Stimulated activated CD8-positive, alpha-beta memory T cell treated with anti-CD3 and anti-CD28 coated beads, Interleukin-2, amount 100 ng/mL, for 48 hours (primary cell): ENCODE data around the gene NASP.
"Not testable (repeated sequence)": the region's sequence is repeated elsewhere in the genome, so short reads cannot be mapped to it uniquely, and the experiment has no call there.

Experiments used
- DNase-seq, 2 donors: peaks; one replicate each; pipeline ENCODE4 v3.0.0-alpha.2; 2020; ENCODE audit warnings: low read depth in 2 of 2

Gene NASP

GRCh38 chr1:45569962-45570581 lies 13.8 kb upstream of the NASP start:
- peak; percentile 27 to 51 for DNase-seq

- no peak for DNase-seq
These were observed 13.2 kb upstream of the NASP start for GRCh38 chr1:45570631-45571030.

GRCh38 chr1:45573231-45573804 lies 10.5 kb upstream of the NASP start:
- DNase-seq = no peak

- no peak for DNase-seq
These were observed 9.7 kb upstream of the NASP start for GRCh38 chr1:45574105-45574626.

GRCh38 chr1:45583264-45583665 lies 576 bp upstream of the NASP start:
- DNase-seq = peak; percentile 84 to 88

- peak; percentile 83 to 85 for DNase-seq
These were observed 689 bp downstream of the NASP start for GRCh38 chr1:45584351-45585109.

- no peak for DNase-seq
These were observed 1.2 kb downstream of the NASP start for GRCh38 chr1:45585110-45585426.

- no peak for DNase-seq
These were observed 1.7 kb downstream of the NASP start for GRCh38 chr1:45585496-45586075.

- DNase-seq = no peak
These were observed 2.9 kb downstream of the NASP start for GRCh38 chr1:45586769-45587168.

GRCh38 chr1:45589861-45590260 lies 6.0 kb downstream of the NASP start:
- no peak for DNase-seq

- no peak for DNase-seq
These were observed 10.6 kb downstream of the NASP start for GRCh38 chr1:45594412-45594811.

- DNase-seq = not testable (repeated sequence)
These were observed 12.9 kb downstream of the NASP start for GRCh38 chr1:45596765-45597164.

- no peak for DNase-seq
These were observed 20.4 kb downstream of the NASP start for GRCh38 chr1:45604239-45604638.

GRCh38 chr1:45607404-45608074 lies 23.7 kb downstream of the NASP start:
- DNase-seq = no peak

- DNase-seq = no peak
These were observed 24.6 kb downstream of the NASP start for GRCh38 chr1:45608175-45609156.

- no peak for DNase-seq
These were observed 26.9 kb downstream of the NASP start for GRCh38 chr1:45610589-45611226.

GRCh38 chr1:45612941-45613579 lies 29.2 kb downstream of the NASP start:
- DNase-seq = no peak

- no peak for DNase-seq
These were observed 32.0 kb downstream of the NASP start for GRCh38 chr1:45615885-45616284.

- DNase-seq = no peak
These were observed 33.8 kb downstream of the NASP start for GRCh38 chr1:45617618-45618017.
